ENCODE data around the gene KRTAP10-7. TPM values are rescaled to one million over a fixed set of nuclear protein-coding genes. Genes with fewer than 3 reads are reported as not detected.
"Not testable (repeated sequence)": the region's sequence is repeated elsewhere in the genome, so short reads cannot be mapped to it uniquely, and the experiment has no call there.

Gene KRTAP10-7
- total and polyA plus RNA-seq, 2 of the 13 experiments (the other 11 are each of a cell fraction or from before 2014, with no cell fraction given), result not detected

- TF ChIP-seq DZIP1 (CRISPR knock-in tag; IDR thresholded peaks at IDR 0.05), result no peak
- TF ChIP-seq PRMT3 (CRISPR knock-in tag; IDR thresholded peaks at IDR 0.05; ENCODE audit: borderline replicate concordance, low read depth), result no peak
- no peak for TF ChIP-seq ZBTB7A (CRISPR knock-in tag; IDR thresholded peaks at IDR 0.05)
Measured at GRCh38 chr21:44579833-44580144, 20.6 kb upstream of the KRTAP10-7 start (continued).

- H3K9ac ChIP-seq (ENCODE audit: insufficient read depth, low read depth, low read length); ATAC-seq; H3K4me3 ChIP-seq (replicated peaks in 1 of 3; ENCODE audit: insufficient read depth in 1 of 3, low read depth in 2 of 3, low read length in 3 of 3); H3K27me3 ChIP-seq (ENCODE audit: control insufficient read depth in 1 of 2, insufficient read depth in 2 of 2, low read length in 2 of 2); H3K79me2 ChIP-seq (ENCODE audit: insufficient read depth, low read length); BruUV-seq (replicated peaks); FAIRE-seq; H4K20me1 ChIP-seq (ENCODE audit: insufficient read depth, low read length); H3K36me3 ChIP-seq (replicated peaks in 1 of 2; ENCODE audit: control insufficient read depth in 1 of 2, insufficient read depth in 2 of 2, low read length in 2 of 2); CTCF ChIA-PET (ENCODE audit: low intra/inter-chr PET ratio, low total read pairs); H2AFZ ChIP-seq (ENCODE audit: low read length); H3K27ac ChIP-seq (ENCODE audit: extremely low read length, insufficient read depth, low read length); intact Hi-C loops (cut with micrococcal nuclease; ENCODE audit: unreplicated experiment); H3K4me1 ChIP-seq (ENCODE audit: insufficient read depth, low read length); in situ Hi-C loops (cut with HindIII; ENCODE audit: extremely low pct_ligation_motif_present, low pct_unique_long_range_greater_than_20kb); POLR2A ChIA-PET; H3K4me2 ChIP-seq (ENCODE audit: low read depth, low read length); DNase-seq (ENCODE audit: low spot score): not testable (repeated sequence)
- 66% methylated on average over 14 of the region's 19 CpGs for WGBS (ENCODE audit: low lambda C conversion rate)
- peaks cover 13% of the 10 kb centered on the region for H3K9me3 ChIP-seq (ENCODE audit: low read length)
Measured at GRCh38 chr21:44580231-44580821, 20.1 kb upstream of the KRTAP10-7 start, which contains the start of gene KRTAP10-5. TSS of gene KRTAP10-5 (minus strand) at chr21:44580604. CDS start at chr21:44580578, 26 bp downstream.

- ATAC-seq (no peak), FAIRE-seq (no peak), DNase-seq (ENCODE audit: low spot score) (no peak)
- H3K36me3 ChIP-seq (replicated peaks in 1 of 2; ENCODE audit: control insufficient read depth in 1 of 2, insufficient read depth in 2 of 2, low read length in 2 of 2), result no peaks in the 10 kb centered on the region
- in situ Hi-C loops (cut with HindIII; ENCODE audit: extremely low pct_ligation_motif_present, low pct_unique_long_range_greater_than_20kb) (no loop called here), intact Hi-C loops (cut with micrococcal nuclease; ENCODE audit: unreplicated experiment) (no loop called here)
- no peak overlapping the region for H3K27ac ChIP-seq (ENCODE audit: extremely low read length, insufficient read depth, low read length)
- H3K79me2 ChIP-seq (ENCODE audit: insufficient read depth, low read length), result no peaks in the 10 kb centered on the region
- 36% methylated on average over 3 of the region's 3 CpGs for WGBS (ENCODE audit: low lambda C conversion rate)
- H3K4me2 ChIP-seq (ENCODE audit: low read depth, low read length), result no peak overlapping the region
- no peaks in the 10 kb centered on the region for H4K20me1 ChIP-seq (ENCODE audit: insufficient read depth, low read length)
- no peaks in the 10 kb centered on the region for H3K4me1 ChIP-seq (ENCODE audit: insufficient read depth, low read length)
- ChIA-PET CTCF (ENCODE audit: low intra/inter-chr PET ratio, low total read pairs) (no interaction called here), POLR2A (no interaction called here)
- BruUV-seq (replicated peaks), result no TSS peak
- H3K4me3 ChIP-seq (replicated peaks in 1 of 3; ENCODE audit: insufficient read depth in 1 of 3, low read depth in 2 of 3, low read length in 3 of 3), result no peak overlapping the region
- H3K9me3 ChIP-seq (ENCODE audit: low read length), result peaks cover 13% of the 10 kb centered on the region
- no peak for TF ChIP-seq CCDC6 (CRISPR knock-in tag; IDR thresholded peaks at IDR 0.05)
- no peak for TF ChIP-seq GMEB1 (CRISPR knock-in tag; IDR thresholded peaks at IDR 0.05; ENCODE audit: borderline replicate concordance)
- TF ChIP-seq HDAC6 (IDR thresholded peaks at IDR 0.05; ENCODE audit: low read depth, low read length), result no peak
- no peak for TF ChIP-seq FLYWCH1 (CRISPR knock-in tag; IDR thresholded peaks at IDR 0.05)
- no peak for TF ChIP-seq ZNF607 (CRISPR knock-in tag; IDR thresholded peaks at IDR 0.05; ENCODE audit: borderline replicate concordance)
- no peak for TF ChIP-seq REL (CRISPR knock-in tag; conservative IDR thresholded peaks at IDR 0.05)
- no peak for TF ChIP-seq NR2F6 (IDR thresholded peaks at IDR 0.05)
- TF ChIP-seq NR2F6 (CRISPR knock-in tag; IDR thresholded peaks at IDR 0.05), result no peak
- peaks cover 0 to 9% of the 10 kb centered on the region in 2 experiments; a peak in 1 of 5 replicates for H3K27me3 ChIP-seq (ENCODE audit: control insufficient read depth in 1 of 2, insufficient read depth in 2 of 2, low read length in 2 of 2)
- H2AFZ ChIP-seq (ENCODE audit: low read length), result no peak overlapping the region
- no peak overlapping the region for H3K9ac ChIP-seq (ENCODE audit: insufficient read depth, low read depth, low read length)
Measured at GRCh38 chr21:44581158-44581557, 19.2 kb upstream of the KRTAP10-7 start.

Data from HepG2 (cell line).